HG03354 (cell line): ENCODE results near the gene TNS1.

Experiments
- ATAC-seq: cut with Tn5 transposase; IDR thresholded peaks from one replicate; pipeline ENCODE4 v1.9.1; 2021; ENCODE audit warnings: mild to moderate bottlenecking; ENCODE audit not compliant: unreplicated experiment, poor library complexity, severe bottlenecking

The TNS1 gene

GRCh38 chr2:217949447-217949846 is 53.3 kb downstream of the TNS1 start:
- no peak for ATAC-seq

DNA sequence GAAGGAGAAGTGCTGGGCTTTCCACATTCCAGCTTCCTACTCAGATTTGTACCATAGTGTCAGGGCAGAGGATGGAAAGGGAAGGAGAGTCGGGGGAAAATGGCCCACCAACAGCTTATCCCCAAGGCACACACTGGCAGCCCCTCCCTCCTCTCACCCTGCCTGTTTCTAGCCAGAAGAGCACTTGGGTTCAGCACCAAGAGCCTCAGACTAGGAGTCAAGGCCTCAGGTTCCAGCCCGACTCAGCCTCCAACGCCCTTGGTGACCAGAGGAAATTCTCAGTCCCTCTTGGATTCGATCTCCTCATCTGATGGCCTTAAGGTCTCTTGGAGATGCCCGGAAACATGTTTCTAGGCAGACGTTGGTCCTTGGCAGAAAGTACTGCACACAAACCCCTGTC is 53.9 kb downstream of the TNS1 start:
- ATAC-seq, result no peak

DNA sequence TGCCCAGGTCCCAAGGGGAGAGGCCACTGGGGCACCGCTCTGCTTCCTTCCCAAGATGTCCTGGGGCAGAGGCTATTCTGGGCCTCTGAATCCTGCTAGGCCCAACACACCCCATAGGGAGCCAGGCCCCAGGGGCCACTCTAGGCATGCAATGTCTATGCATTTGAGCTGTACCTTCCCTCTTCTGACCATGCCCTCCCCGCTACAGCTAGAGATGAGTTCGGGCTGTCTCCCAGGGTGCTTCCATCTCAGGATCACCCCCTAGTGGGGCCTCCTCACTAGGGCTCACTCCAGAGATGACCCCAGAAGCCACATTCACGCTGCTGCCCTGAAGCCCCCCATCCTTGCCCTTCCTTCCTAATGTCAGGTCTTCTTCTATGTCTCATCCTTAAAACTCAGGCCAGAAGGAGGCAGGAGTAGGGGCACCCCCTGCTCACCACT is 54.4 kb downstream of the TNS1 start:
- no peak for ATAC-seq

GRCh38 chr2:217947383-217948350 is 55.1 kb downstream of the TNS1 start:
- no peak for ATAC-seq

DNA sequence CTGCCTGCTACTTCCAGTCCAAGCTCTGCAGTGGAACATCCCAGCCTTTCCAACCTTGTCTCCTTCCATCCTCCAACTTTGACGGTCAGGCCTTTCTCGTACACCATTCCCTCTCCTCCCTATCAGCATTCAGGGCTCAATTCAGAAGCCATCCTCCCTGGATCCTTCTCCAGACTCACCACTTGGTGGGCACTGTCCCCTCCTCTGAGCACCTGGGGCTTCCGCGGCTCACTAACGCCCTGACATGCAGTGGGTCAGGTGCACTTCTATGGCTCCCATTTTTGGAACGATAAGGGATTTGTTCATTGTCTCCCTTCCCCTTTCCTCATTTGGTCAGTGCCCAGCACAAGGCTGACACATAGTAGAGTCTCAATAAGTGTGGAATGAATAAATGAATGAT is 56.7 kb downstream of the TNS1 start:
- no peak for ATAC-seq

DNA sequence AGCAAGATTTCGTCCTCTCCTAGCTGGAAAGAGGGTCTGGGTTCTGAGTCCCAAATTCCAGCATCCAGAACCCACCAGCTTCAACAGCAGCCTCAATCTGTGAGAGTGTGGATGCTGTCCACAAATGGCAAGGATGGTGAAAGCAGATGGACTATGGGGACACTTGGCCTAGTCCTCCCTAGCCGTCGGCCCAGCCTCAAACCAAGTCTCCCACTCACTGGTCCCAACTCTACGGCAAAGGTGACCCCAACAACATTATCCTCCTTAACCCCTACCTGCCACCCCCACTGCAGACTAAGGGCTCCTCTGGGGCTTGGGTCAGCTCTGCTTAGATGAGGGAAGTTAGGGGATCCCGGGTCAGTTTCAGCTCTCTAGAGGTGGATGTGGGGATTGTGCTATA is 57.3 kb downstream of the TNS1 start:
- ATAC-seq, result no peak

DNA sequence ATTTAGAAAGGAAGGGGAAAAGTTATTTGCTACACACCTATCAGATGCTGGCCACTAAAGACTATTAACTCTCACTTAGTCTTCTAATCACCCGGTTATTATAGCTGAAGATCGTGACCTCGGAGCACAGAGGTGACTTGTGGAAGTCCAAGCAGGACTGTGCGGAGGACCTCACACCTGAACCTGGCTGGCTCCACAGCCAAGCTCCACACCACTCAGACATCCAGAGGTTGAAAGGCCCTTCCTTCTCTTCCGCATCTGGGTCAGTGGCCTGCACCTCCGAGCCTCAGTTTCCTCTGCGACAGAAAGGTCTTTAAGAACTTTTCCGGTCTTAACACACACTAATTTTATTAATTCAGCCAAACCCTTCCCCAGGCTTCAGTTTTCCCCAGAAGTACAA is 57.9 kb downstream of the TNS1 start:
- no peak for ATAC-seq

DNA sequence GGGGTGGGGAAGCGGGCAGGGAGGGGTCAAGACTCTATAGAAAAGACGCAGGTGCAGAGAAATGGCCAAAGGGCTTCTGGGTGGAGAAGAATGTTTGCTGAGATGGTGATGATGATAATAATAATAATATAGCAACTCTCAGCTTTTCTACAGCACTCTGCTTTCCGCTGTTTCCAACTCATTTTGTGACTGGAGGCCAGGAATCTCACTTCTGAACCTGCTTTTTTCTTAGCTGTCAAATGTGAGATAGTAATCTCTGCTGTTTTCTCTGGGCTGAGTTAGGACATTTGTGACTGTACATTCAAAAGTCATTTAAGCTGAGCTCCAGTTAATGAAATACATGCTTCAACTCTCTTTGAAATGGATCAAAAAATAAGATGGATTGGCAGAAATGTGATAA is 58.4 kb downstream of the TNS1 start:
- ATAC-seq, result no peak

GRCh38 chr2:217943446-217944321 is 59.1 kb downstream of the TNS1 start:
- no peak for ATAC-seq

- no peak for ATAC-seq
These were observed 60.0 kb downstream of the TNS1 start for GRCh38 chr2:217942731-217943335.

DNA sequence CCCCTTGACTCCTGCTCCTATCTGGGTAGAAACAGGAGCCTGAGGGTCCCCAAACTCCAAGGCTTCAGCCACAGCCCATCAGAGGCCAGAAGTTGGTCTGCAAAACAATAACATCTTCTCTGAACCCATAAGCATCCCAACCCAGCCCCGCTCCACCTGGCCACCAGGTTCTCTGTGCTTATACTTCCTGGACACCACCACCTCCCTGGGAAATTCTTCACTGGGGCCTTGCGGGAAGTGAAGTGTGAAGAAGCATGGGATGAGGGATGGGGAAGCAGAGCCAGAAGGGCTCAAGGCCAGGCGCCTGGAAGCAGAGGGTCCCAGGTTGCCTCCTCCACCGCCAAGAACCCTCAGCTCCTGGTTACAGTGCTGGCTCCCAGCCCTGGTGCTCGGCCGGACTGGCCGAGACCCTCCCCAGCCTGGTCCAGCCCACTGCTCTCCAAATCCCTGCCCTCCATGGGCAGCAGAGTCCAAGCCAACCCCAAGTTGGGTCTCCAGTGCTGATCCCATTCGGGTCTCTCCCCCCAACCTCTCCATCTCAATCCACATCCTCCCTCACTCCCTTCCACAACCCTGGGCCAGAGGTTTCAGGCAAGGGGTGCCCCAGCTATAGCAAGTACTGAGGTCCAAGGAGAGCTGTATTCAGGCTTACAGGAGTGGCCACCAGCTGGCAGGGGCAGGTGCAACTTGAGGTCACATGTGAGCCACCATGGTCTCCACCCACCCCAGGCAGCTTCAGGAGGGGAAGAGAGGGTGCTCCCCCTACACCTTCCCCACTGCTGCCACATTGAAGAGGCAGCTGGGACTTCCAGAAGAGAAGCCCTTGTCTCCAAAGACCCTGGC is 60.7 kb downstream of the TNS1 start:
- no peak for ATAC-seq

- ATAC-seq, result no peak
These were observed 61.5 kb downstream of the TNS1 start for GRCh38 chr2:217941339-217941738.

DNA sequence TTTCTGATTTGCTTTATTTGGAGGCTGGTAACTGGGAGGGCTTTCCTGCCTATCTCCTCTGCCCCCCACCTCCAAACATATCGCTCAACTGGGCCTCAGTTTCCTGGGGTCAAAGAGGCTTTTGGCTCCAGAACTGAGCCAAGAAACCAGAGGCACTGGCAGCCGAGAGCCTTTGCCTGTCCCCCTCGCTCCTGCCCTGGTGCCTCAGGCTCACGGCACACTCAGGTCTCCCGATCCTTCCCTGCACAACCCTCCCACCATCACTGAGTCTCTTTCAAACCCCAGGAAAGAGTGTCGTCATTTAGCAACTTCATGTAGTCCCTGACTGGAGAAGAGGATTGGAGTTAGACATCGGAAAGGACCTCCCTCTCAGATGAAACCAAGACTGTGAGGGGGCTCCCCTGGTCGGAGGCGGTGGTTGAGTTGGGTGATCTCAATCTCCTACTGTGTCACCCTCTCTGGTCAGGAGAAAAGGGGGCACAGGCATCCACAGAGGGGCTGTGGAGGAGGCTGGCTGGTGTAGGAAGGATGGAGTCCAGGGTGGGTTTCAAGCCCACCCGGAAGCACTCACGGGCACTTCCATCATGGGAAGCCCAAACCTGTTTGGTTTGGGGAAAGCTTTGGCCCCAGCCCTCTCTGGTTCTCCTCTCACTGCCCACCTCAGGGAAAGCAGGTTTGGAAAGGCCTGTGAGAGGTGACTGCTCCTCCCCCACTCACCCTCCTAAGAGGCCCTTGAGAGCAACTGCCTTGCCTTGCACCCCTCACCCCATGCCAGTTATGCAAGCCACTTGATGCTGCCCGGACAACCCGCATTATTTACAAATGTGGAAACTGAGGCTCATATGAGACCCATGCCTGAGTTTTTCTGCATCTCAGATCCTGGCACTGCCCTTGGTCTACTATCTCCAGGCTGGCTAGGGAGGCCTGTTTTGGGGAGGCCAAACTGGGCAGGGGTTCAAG is 62.3 kb downstream of the TNS1 start:
- no peak for ATAC-seq

- no peak for ATAC-seq
These were observed 63.1 kb downstream of the TNS1 start for GRCh38 chr2:217939629-217940245.

- no peak for ATAC-seq
These were observed 63.6 kb downstream of the TNS1 start for GRCh38 chr2:217939220-217939619.

DNA sequence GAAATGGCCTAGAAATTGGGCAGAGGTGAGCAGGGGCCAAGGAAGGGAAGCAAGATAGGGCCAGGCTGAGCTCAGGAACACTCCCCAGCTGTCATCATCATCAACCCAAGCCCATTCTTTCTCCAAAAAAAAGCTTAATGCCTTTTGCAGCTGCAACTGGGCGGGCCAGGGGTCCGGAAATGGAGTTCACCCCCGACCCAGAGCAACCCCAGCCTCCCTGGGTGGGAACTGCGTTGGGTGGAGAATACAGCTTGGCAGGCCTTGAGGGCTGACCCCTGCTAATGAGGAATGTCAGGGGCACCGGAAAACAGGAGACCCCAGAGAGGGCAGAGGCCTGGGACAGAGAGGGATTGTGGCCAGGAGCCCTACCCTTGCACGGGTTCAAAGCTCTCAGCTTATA is 64.8 kb downstream of the TNS1 start:
- no peak for ATAC-seq

GRCh38 chr2:217937446-217937845 is 65.3 kb downstream of the TNS1 start:
- no peak for ATAC-seq

GRCh38 chr2:217936952-217937351 is 65.8 kb downstream of the TNS1 start:
- no peak for ATAC-seq
